GM12878 (cell line): Measurements from ENCODE around the gene EEF1AKMT2. TPM values are rescaled to one million over a fixed set of nuclear protein-coding genes. Genes with fewer than 3 reads are reported as not detected.

Experiments
- ATAC-seq: fragments of 200-7000 bp; cut with Tn5 transposase; 3 replicates; pipeline ENCODE4 v1.9.1; 2020; ENCODE audit warnings: mild to moderate bottlenecking, moderate library complexity
- BruUV-seq: library from RNA; stranded (reverse); fragments of 400-500 nt; replicated peaks from 2 replicates; lab custom pipeline; 2021; lab: Mats Ljungman, UMichigan
- CTCF ChIA-PET: fragments of 300-600 bp; sonication (Branson Sonifier 250); formaldehyde crosslinking; extraction: SDS; loops from one replicate; lab custom pipeline; 2021; ENCODE audit warnings: inconsistent platforms; lab: Yijun Ruan, JAX
- POLR2A ChIA-PET: fragments of 350-600 bp; formaldehyde crosslinking; extraction: SDS; loops from one replicate; lab custom pipeline; 2021; ENCODE audit warnings: inconsistent platforms; lab: Charles Lee
- RAD21 ChIA-PET: fragments of 300-600 bp; sonication (Branson Sonifier 250); formaldehyde crosslinking; loops from one replicate; lab custom pipeline; 2023; ENCODE audit warnings: antibody characterized with exemption; ENCODE audit not compliant: unreplicated experiment; lab: Charles Lee
- SMC1A ChIA-PET: fragments of 300-600 bp; sonication (Branson Sonifier 250); formaldehyde crosslinking; loops from one replicate; lab custom pipeline; 2023; ENCODE audit not compliant: unreplicated experiment, uncharacterized antibody; lab: Charles Lee
- DNase-seq: peaks from one replicate; pipeline ENCODE4 v3.0.0-alpha.2; 2011; ENCODE audit warnings: low read depth, low spot score
- FAIRE-seq: peaks from 3 replicates; lab custom pipeline; 2011; peaks lifted over from hg19 to GRCh38; lab: Jason Lieb, UNC
- H2AFZ ChIP-seq: 2 replicates; pipeline ENCODE4 v1.6.0; 2011; ENCODE audit warnings: low read depth, low read length, control low read depth; ENCODE audit not compliant: control insufficient read depth
- H3K27ac ChIP-seq: 2 replicates; pipeline ENCODE4 v1.5.1; 2011; ENCODE audit warnings: control low read depth; ENCODE audit not compliant: control insufficient read depth, insufficient read depth
- H3K27me3 ChIP-seq, 2 experiments: replicated peaks in 1 of 2; 2 replicates each; pipeline versions ENCODE4 v1.6.0 to v1.6.1; 2011; ENCODE audit warnings: low read length in 1 of 2; ENCODE audit not compliant: control insufficient read depth in 2 of 2, insufficient read depth in 2 of 2
- H3K36me3 ChIP-seq, 2 experiments: 2 replicates each; pipeline ENCODE4 v1.5.1; 2011; ENCODE audit warnings: low read length in 1 of 2; ENCODE audit not compliant: control insufficient read depth in 2 of 2, insufficient read depth in 2 of 2
- H3K4me1 ChIP-seq: 2 replicates; pipeline ENCODE4 v1.6.1; 2011; ENCODE audit warnings: mild to moderate bottlenecking, low read length, moderate library complexity, mixed read lengths; ENCODE audit not compliant: control insufficient read depth, insufficient read depth
- H3K4me2 ChIP-seq: 2 replicates; pipeline ENCODE4 v1.6.0; 2011; ENCODE audit warnings: control low read depth; ENCODE audit not compliant: control insufficient read depth, insufficient read depth
- H3K4me3 ChIP-seq: fragments of 200-600 bp; sonication (generic); 2 replicates; pipeline ENCODE4 v1.5.1; 2016
- H3K79me2 ChIP-seq: 2 replicates; pipeline ENCODE4 v1.6.0; 2011; ENCODE audit warnings: low read length; ENCODE audit not compliant: control insufficient read depth, insufficient read depth
- H3K9ac ChIP-seq: 2 replicates; pipeline ENCODE4 v1.8.0; 2011; ENCODE audit warnings: low read length, control low read depth, mixed read lengths; ENCODE audit not compliant: control insufficient read depth, insufficient read depth
- H3K9me3 ChIP-seq: replicated peaks from 3 replicates; pipeline ENCODE4 v1.5.1; 2011; ENCODE audit warnings: mild to moderate bottlenecking, low read length; ENCODE audit not compliant: control insufficient read depth, insufficient read depth
- H4K20me1 ChIP-seq: 2 replicates; pipeline ENCODE4 v1.6.0; 2011; ENCODE audit not compliant: control insufficient read depth, insufficient read depth
- NFYB ChIP-seq: IDR thresholded peaks from 2 replicates; pipeline ENCODE4 v1.6.1; 2011; ENCODE audit warnings: low read depth, mild to moderate bottlenecking, low read length, improper control_type of control experiment, moderate library complexity; ENCODE audit not compliant: insufficient read depth
- RUNX3 ChIP-seq: IDR thresholded peaks from 2 replicates; pipeline ENCODE4 v1.6.1; 2012; ENCODE audit warnings: low read length, inconsistent platforms
- WRNIP1 ChIP-seq: IDR thresholded peaks from 2 replicates; pipeline ENCODE4 v1.6.1; 2011; ENCODE audit warnings: low read depth, low read length, improper control_type of control experiment, borderline replicate concordance
- ZBTB40 ChIP-seq: fragments of 450-650 bp; IDR thresholded peaks from 2 replicates; pipeline ENCODE4 v1.6.1; 2016; ENCODE audit warnings: mild to moderate bottlenecking, moderate library complexity, borderline replicate concordance
- WGBS: methylation state at CpG from one replicate; pipeline ENCODE4 v1.1.6; 2016; ENCODE audit warnings: low lambda C conversion rate; ENCODE audit not compliant: insufficient replicate concordance, insufficient coverage; ENCODE audit errors: missing lambda C conversion rate; 5-methylcytosine and 5-hydroxymethylcytosine counted together
- in situ Hi-C: fragments of 300-500 bp; cut with MboI; formaldehyde crosslinking; loops from 9 replicates; pipeline ENCODE4 v1.14.3; 2018; ENCODE audit warnings: mixed read lengths
- intact Hi-C: fragments of 100-400 bp; cut with micrococcal nuclease; formaldehyde crosslinking; loops from one replicate; pipeline ENCODE4 v1.14.2; 2022; ENCODE audit not compliant: unreplicated experiment
- polyA plus RNA-seq, 11 experiments: library from polyadenylated mRNA; depleted of rRNA in 4 of 11; unstranded in 6 of 11; stranded (reverse) in 5 of 11; fragments of >200 nt; fragmentation: Nextera tagmentation in 4 of 11; fragmentation: Illumina TruSeq in 1 of 11; extraction: Ambion mirVana in 4 of 11; extraction: Trizol in 1 of 11; gene quantifications; 1 replicate in 1 of 11; 2 replicates in 10 of 11; pipeline versions ENCODE4 v1.2.1 to v1.2.3, GENCODE V29; 2011 to 2016; ENCODE audit warnings: inconsistent platforms in 2 of 11, missing spikeins in 2 of 11, low read depth in 1 of 11
- total RNA-seq, 4 experiments: library from RNA; depleted of rRNA in 3 of 4; stranded (reverse); fragments of >200 nt in 3 of 4; fragmentation: Illumina TruSeq in 1 of 4; extraction: Trizol in 1 of 4; gene quantifications; 2 replicates each; pipeline versions ENCODE4 v1.2.1 to v1.2.3, GENCODE V29; 2013 to 2021

The EEF1AKMT2 gene
- total and polyA plus RNA-seq, 10 of the 15 experiments (the other 5 are each of a cell fraction or from before 2014, with no cell fraction given), result 9.1 to 29.3 (median 23.6) TPM

- TF ChIP-seq ZBTB40, result peak; percentile 87
- TF ChIP-seq NFYB, result no peak
- TF ChIP-seq RUNX3, result peak; percentile 31; the same call in 1 of the 2 replicates
- TF ChIP-seq WRNIP1, result no peak
- H3K27ac ChIP-seq, result no peak overlapping the region
- 63% methylated on average over 3 of the region's 3 CpGs for WGBS
- no peak overlapping the region for H3K9ac ChIP-seq
- H3K27me3 ChIP-seq, result no peaks in the 10 kb centered on the region
- no peak for DNase-seq
- H3K36me3 ChIP-seq, result peaks cover 2% of the 10 kb centered on the region in 2 experiments; a peak in 2 of 4 replicates
- in situ Hi-C loops, result no loop called here
- BruUV-seq, result no TSS peak
- ChIA-PET CTCF (interaction anchor here (0.7 to 21.9 kb wide), 5 partner anchors 8 to 82 kb away, joined by 3 to 319 read pairs (median 28); no protein-coding TSS in a partner anchor), SMC1A (interaction anchor here (1.0 to 21.7 kb wide), 9 partner anchors 8 to 88 kb away, joined by 3 to 351 read pairs (median 25); no protein-coding TSS in a partner anchor), RAD21 (interaction anchor here (3.7 to 5.2 kb wide), 3 partner anchors 10 to 42 kb away, joined by 19 to 51 read pairs (median 28); no protein-coding TSS in a partner anchor), POLR2A (interaction anchor here (2.0 to 3.9 kb wide), 4 partner anchors 11 to 42 kb away, joined by 11 to 22 read pairs (median 14); no protein-coding TSS in a partner anchor)
- no peak for ATAC-seq
- no peak for FAIRE-seq
- no peaks in the 10 kb centered on the region for H4K20me1 ChIP-seq
- no peaks in the 10 kb centered on the region for H3K9me3 ChIP-seq
- no peak overlapping the region for H3K4me2 ChIP-seq
- H3K4me1 ChIP-seq, result peaks cover 59% of the 10 kb centered on the region
- no peak overlapping the region for H3K4me3 ChIP-seq
- intact Hi-C loops, result no loop called here
- peaks cover 29% of the 10 kb centered on the region for H3K79me2 ChIP-seq
- H2AFZ ChIP-seq, result no peak overlapping the region
Observed at GRCh38 chr10:124730790-124731189, 60.9 kb downstream of the EEF1AKMT2 start.
